NT2/D1 (cell line): ENCODE measurements around the gene RAB22A.

Experiments used
- SUZ12 ChIP-seq: IDR thresholded peaks from 2 replicates; pipeline ENCODE4 v1.6.1; 2011; ENCODE audit not compliant: insufficient read length, insufficient read depth; ENCODE audit errors: extremely low read depth
- YY1 ChIP-seq: IDR thresholded peaks from 2 replicates; pipeline ENCODE4 v1.6.1; 2011; ENCODE audit not compliant: insufficient read length, insufficient read depth
- ZNF274 ChIP-seq: IDR thresholded peaks from 2 replicates; pipeline ENCODE4 v1.6.1; 2011; ENCODE audit warnings: mild to moderate bottlenecking, low read depth, low read length

- TF ChIP-seq ZNF274 (no peak), YY1 (no peak), SUZ12 (no peak)
These were observed 96.2 kb downstream of the RAB22A start for GRCh38 chr20:58405504-58406291.
